Measurements from ENCODE around the gene STX1B. TPM values are rescaled to one million over a fixed set of nuclear protein-coding genes. Genes with fewer than 3 reads are reported as not detected.

The STX1B gene
- total and polyA plus RNA-seq, 2 donors (not counting 3 experiments of a cell fraction or from before 2014, with no cell fraction given) = 0.11 to 0.14 TPM

DNA sequence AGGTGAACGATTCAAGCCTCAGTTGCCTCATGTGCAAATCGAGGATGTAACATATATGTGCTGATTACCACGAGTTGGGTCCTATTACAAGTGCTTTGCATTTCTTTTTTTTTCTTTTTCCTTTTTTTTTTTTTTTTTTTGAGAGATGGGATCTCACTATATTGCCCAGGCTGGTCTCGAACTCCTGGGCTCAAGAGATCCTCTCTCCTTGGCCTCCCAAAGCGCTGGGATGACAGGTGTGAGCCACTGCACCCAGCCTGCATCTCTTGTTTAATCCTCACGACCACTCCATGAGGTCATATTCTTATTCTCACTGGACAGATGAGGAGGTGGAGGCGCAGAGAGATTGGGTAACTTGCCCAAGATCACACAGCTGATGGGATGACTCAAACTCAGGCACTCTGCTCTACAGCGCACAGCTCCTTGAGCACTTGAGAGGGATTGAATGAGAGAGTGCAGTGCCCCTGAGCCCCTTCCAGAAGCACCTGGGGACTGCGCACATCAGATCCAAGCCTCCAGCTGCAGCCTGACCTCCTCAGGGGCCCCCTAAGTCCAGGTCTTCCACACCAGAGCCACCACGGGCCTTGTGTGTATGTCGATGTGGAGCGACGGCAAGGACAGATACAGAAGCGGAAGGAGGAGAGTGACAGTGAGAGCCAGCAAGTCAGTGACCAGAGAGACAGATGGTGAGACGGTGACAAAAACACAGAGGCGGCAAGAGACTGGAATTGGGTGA lies 4.9 kb downstream of the STX1B start:
- no peaks in the 10 kb centered on the region for H3K79me2 ChIP-seq (ENCODE audit: control insufficient read depth, insufficient read depth, low read length)
- TF ChIP-seq, protein P1, sequence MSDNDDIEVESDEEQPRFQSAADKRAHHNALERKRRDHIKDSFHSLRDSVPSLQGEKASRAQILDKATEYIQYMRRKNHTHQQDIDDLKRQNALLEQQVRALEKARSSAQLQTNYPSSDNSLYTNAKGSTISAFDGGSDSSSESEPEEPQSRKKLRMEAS (IDR thresholded peaks at IDR 0.05; ENCODE audit: insufficient read depth, insufficient read length) = no peak
- no peak for TF ChIP-seq POLR2A (IDR thresholded peaks at IDR 0.05; ENCODE audit: low read depth, low read length)
- H3K9me3 ChIP-seq (replicated peaks; ENCODE audit: control insufficient read depth, insufficient read depth, low read length) = no peaks in the 10 kb centered on the region
- ChIA-PET CTCF (no interaction called here), POLR2A (no interaction called here)
- H3K27me3 ChIP-seq (ENCODE audit: control insufficient read depth in 2 of 2, insufficient read depth in 2 of 2, low read length in 2 of 2) = peaks cover 8 to 16% of the 10 kb centered on the region in 2 experiments
- H3K9ac ChIP-seq (replicated peaks; ENCODE audit: extremely low read depth, insufficient read depth, low read length) = no peak overlapping the region
- no peaks in the 10 kb centered on the region for H3K4me1 ChIP-seq (ENCODE audit: control insufficient read depth, extremely low read depth, insufficient read depth, low read length)
- dilution Hi-C loops (cut with MboI; ENCODE audit: extremely low pct_ligation_motif_present, low sequenced_read_pairs) = no loop called here
- H3K27ac ChIP-seq (ENCODE audit: insufficient read depth, low read depth, low read length) = no peak overlapping the region
- DNase-seq (ENCODE audit: low read depth, low spot score) (no peak), FAIRE-seq (no peak)
- H2AFZ ChIP-seq (ENCODE audit: low read depth, low read length) = no peak overlapping the region
- BruUV-seq (replicated peaks) = no TSS peak
- H3K4me2 ChIP-seq (ENCODE audit: insufficient read depth, low read length) = no peak overlapping the region
- no peaks in the 10 kb centered on the region for H4K20me1 ChIP-seq (replicated peaks; ENCODE audit: control insufficient read depth, extremely low read depth, insufficient read depth, low read length)
- intact Hi-C loops (cut with micrococcal nuclease) = no loop called here
- no peaks in the 10 kb centered on the region for H3K36me3 ChIP-seq (ENCODE audit: control insufficient read depth in 2 of 2, extremely low read depth in 1 of 2, insufficient read depth in 2 of 2, low read length in 2 of 2)
- H3K4me3 ChIP-seq (replicated peaks in 1 of 3; ENCODE audit: insufficient read depth in 1 of 3, low read depth in 1 of 3, low read length in 3 of 3) = no peak overlapping the region
- no peaks in the 10 kb centered on the region for H3K9me1 ChIP-seq (replicated peaks; ENCODE audit: control insufficient read depth, extremely low read depth, insufficient read depth, low read length)

DNA sequence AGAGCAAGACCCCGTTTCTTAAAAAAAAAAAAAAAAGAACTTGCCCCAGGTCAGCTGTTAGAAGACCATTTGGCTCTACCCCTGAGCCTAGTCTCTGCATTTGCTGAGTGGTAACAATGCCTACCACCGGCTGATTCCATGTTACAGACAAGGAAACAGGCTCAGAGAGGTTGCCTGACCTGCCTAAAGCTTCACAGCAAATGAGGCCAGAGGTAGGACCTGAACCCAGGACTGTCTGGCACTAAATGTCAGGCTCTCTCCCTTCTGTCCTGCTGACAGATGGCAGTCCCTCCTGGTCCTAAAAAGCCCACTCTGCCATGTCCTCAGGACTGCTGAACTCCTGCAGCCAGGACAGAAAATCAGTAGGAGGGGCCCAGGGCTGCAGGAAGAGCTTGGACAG lies 5.8 kb downstream of the STX1B start:
- Histone ChIP-seq H3K4me1 (ENCODE audit: control insufficient read depth, extremely low read depth, insufficient read depth, low read length) (no peaks in the 10 kb centered on the region), H3K9me1 (replicated peaks; ENCODE audit: control insufficient read depth, extremely low read depth, insufficient read depth, low read length) (no peaks in the 10 kb centered on the region), H2AFZ (ENCODE audit: low read depth, low read length) (no peak overlapping the region), H3K9me3 (replicated peaks; ENCODE audit: control insufficient read depth, insufficient read depth, low read length) (no peaks in the 10 kb centered on the region), H3K9ac (replicated peaks; ENCODE audit: extremely low read depth, insufficient read depth, low read length) (no peak overlapping the region), H3K27ac (ENCODE audit: insufficient read depth, low read depth, low read length) (no peak overlapping the region), H3K36me3 (ENCODE audit: control insufficient read depth in 2 of 2, extremely low read depth in 1 of 2, insufficient read depth in 2 of 2, low read length in 2 of 2) (no peaks in the 10 kb centered on the region), H4K20me1 (replicated peaks; ENCODE audit: control insufficient read depth, extremely low read depth, insufficient read depth, low read length) (no peaks in the 10 kb centered on the region), H3K27me3 (ENCODE audit: control insufficient read depth in 2 of 2, insufficient read depth in 2 of 2, low read length in 2 of 2) (peaks cover 4 to 10% of the 10 kb centered on the region in 2 experiments), H3K79me2 (ENCODE audit: control insufficient read depth, insufficient read depth, low read length) (no peaks in the 10 kb centered on the region), H3K4me2 (ENCODE audit: insufficient read depth, low read length) (no peak overlapping the region), H3K4me3 (replicated peaks in 1 of 3; ENCODE audit: insufficient read depth in 1 of 3, low read depth in 1 of 3, low read length in 3 of 3) (no peak overlapping the region)
- ChIA-PET POLR2A (no interaction called here), CTCF (interaction anchor here (1.2 kb wide), 1 partner anchor 95 kb away, joined by 3 read pairs; no protein-coding TSS in a partner anchor)
- FAIRE-seq = no peak
- intact Hi-C loops (cut with micrococcal nuclease) = no loop called here
- TF ChIP-seq, protein P2, sequence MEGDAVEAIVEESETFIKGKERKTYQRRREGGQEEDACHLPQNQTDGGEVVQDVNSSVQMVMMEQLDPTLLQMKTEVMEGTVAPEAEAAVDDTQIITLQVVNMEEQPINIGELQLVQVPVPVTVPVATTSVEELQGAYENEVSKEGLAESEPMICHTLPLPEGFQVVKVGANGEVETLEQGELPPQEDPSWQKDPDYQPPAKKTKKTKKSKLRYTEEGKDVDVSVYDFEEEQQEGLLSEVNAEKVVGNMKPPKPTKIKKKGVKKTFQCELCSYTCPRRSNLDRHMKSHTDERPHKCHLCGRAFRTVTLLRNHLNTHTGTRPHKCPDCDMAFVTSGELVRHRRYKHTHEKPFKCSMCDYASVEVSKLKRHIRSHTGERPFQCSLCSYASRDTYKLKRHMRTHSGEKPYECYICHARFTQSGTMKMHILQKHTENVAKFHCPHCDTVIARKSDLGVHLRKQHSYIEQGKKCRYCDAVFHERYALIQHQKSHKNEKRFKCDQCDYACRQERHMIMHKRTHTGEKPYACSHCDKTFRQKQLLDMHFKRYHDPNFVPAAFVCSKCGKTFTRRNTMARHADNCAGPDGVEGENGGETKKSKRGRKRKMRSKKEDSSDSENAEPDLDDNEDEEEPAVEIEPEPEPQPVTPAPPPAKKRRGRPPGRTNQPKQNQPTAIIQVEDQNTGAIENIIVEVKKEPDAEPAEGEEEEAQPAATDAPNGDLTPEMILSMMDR (IDR thresholded peaks at IDR 0.05; ENCODE audit: extremely low read depth in 1 of 2, insufficient read depth in 1 of 2, low read depth in 1 of 2, low read length in 2 of 2) = no peak
- TF ChIP-seq MYC (IDR thresholded peaks at IDR 0.05; ENCODE audit: low read depth, low read length) = no peak
- TF ChIP-seq, protein P1 (IDR thresholded peaks at IDR 0.05; ENCODE audit: insufficient read depth, insufficient read length) = no peak
- no peak for TF ChIP-seq EZH2 (IDR thresholded peaks at IDR 0.05; ENCODE audit: borderline replicate concordance, low read depth, low read length, severe bottlenecking)
- TF ChIP-seq FOS (IDR thresholded peaks at IDR 0.05; ENCODE audit: borderline replicate concordance, insufficient read depth, low read length) = no peak
- no peak for TF ChIP-seq GATA2 (IDR thresholded peaks at IDR 0.05; ENCODE audit: insufficient read depth, insufficient read length, low read depth, low read length)
- no peak for TF ChIP-seq POLR2A (IDR thresholded peaks at IDR 0.05; ENCODE audit: low read depth, low read length)
- no peak for TF ChIP-seq POLR2AphosphoS5 (IDR thresholded peaks at IDR 0.05; ENCODE audit: insufficient read depth, low read depth, low read length)
- no peak for TF ChIP-seq JUN (IDR thresholded peaks at IDR 0.05; ENCODE audit: borderline replicate concordance, insufficient read depth, insufficient read length, low read depth)
- no peak for DNase-seq (ENCODE audit: low read depth, low spot score)
- no TSS peak for BruUV-seq (replicated peaks)
- dilution Hi-C loops (cut with MboI; ENCODE audit: extremely low pct_ligation_motif_present, low sequenced_read_pairs) = no loop called here

All from endothelial cell of umbilical vein (primary cell).